Fibroblast of peridontal ligament (primary cell): ENCODE measurements around the gene TMEM63A.
"Not testable (repeated sequence)": the region's sequence is repeated elsewhere in the genome, so short reads cannot be mapped to it uniquely, and the experiment has no call there.

Experiments
- DNase-seq: peaks from one replicate; pipeline ENCODE4 v3.0.0-alpha.2; 2010; ENCODE audit errors: extremely low read depth

Gene TMEM63A

GRCh38 chr1:225908773-225909172, 26.6 kb upstream of the TMEM63A start:
- no peak for DNase-seq

GRCh38 chr1:225908013-225908640, 25.9 kb upstream of the TMEM63A start:
- no peak for DNase-seq

GRCh38 chr1:225907341-225907740, 25.2 kb upstream of the TMEM63A start:
- no peak for DNase-seq

- no peak for DNase-seq
Observed at GRCh38 chr1:225906467-225906866, 24.3 kb upstream of the TMEM63A start.

DNA sequence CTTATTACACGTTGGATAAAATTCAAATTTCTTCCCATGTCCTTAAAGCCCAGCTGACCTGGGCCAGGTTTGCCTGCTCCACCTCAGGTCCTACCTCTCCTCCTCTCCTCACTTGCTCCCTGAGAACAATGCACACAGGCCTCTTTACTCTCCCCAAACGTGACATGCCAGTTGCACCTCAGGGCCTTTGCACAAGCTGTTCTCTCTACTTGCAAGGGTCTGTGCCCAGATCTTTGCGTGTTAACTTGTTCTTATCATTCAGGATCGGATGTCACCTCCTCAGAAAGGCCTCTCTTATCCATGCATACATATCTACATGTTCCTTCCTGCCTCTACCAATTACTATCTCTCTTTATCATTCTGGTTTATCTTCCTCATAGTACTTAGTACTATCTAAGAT, 21.4 kb upstream of the TMEM63A start:
- DNase-seq = no peak

GRCh38 chr1:225899044-225899925, 17.1 kb upstream of the TMEM63A start:
- no peak for DNase-seq

GRCh38 chr1:225897595-225898514, 15.7 kb upstream of the TMEM63A start:
- DNase-seq = no peak

DNA sequence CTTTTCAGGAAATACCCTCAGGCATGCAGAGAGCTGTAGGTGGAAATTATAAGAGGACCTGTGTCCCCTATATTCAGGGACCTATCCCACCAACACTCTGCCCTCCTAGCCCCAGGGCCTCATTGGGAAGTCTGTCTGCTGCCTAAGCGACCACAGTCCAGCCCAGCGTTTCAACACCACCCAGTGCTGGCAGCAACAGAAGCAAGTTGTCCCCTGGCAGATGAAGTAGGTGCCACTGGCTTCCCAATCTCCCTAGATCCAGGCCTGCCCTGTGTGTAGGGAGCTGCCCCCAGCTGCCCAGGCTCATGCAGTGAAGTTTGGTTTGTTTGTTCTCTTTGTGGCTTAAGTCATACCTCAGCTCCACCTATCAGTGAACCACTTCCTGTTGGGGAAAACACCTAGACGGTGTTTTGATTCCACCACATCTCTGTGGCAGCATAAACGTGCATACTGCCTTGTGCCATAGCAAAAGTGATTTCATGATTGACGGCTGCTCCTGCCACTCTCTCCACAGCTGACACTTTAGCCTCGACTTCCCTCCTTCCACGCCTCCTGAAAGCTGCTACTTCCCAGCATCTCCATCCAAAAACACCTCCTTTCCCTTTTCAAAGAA, 14.9 kb upstream of the TMEM63A start:
- no peak for DNase-seq

- no peak for DNase-seq
Observed at GRCh38 chr1:225896494-225896893, 14.3 kb upstream of the TMEM63A start.

GRCh38 chr1:225892307-225892706, 10.1 kb upstream of the TMEM63A start:
- no peak for DNase-seq

GRCh38 chr1:225891229-225891972, 9.2 kb upstream of the TMEM63A start:
- DNase-seq = no peak

- no peak for DNase-seq
Observed at GRCh38 chr1:225890346-225891228, 8.4 kb upstream of the TMEM63A start.

- DNase-seq = no peak
Observed at GRCh38 chr1:225889743-225890142, 7.6 kb upstream of the TMEM63A start.

- no peak for DNase-seq
Observed at GRCh38 chr1:225888898-225889601, 6.9 kb upstream of the TMEM63A start, which contains the start of gene LEFTY1. Gene LEFTY1 (minus strand): TSS chr1:225889146. CDS start chr1:225889066, 80 bp downstream.

DNA sequence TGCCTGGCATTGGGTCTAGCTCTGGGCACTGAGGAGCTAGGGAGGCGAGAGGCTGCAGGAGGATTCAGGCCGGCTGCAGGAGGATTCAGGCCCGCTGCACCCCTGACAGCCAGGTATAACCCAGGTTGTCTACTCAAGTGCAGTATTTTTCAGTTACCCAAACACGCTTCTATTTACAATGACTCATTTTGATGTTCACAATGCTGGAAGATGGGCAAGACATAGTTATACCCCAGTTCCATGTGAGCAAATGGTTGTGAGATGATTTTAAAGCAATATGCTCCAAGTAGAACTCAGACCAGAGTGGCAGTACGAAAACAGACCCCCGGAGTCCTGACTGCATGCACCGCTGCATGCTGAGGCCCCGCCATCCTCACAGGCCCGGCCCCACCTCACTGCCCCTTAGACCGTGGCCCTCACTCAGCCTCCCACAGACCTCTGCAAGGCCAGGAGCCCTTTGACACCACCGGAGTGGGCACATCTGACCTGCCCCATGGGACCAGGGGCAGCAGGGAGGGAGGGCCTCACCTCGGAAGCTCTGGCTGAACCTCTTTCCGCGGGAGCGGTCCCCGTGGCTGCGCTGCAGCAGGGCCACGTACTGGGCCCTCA, 6.2 kb upstream of the TMEM63A start:
- DNase-seq = no peak

GRCh38 chr1:225887554-225888288, 5.5 kb upstream of the TMEM63A start:
- not testable (repeated sequence) for DNase-seq

- DNase-seq = no peak
Observed at GRCh38 chr1:225887030-225887314, 4.8 kb upstream of the TMEM63A start.
